Measurements from ENCODE around the gene MVB12B.

MVB12B gene

DNA sequence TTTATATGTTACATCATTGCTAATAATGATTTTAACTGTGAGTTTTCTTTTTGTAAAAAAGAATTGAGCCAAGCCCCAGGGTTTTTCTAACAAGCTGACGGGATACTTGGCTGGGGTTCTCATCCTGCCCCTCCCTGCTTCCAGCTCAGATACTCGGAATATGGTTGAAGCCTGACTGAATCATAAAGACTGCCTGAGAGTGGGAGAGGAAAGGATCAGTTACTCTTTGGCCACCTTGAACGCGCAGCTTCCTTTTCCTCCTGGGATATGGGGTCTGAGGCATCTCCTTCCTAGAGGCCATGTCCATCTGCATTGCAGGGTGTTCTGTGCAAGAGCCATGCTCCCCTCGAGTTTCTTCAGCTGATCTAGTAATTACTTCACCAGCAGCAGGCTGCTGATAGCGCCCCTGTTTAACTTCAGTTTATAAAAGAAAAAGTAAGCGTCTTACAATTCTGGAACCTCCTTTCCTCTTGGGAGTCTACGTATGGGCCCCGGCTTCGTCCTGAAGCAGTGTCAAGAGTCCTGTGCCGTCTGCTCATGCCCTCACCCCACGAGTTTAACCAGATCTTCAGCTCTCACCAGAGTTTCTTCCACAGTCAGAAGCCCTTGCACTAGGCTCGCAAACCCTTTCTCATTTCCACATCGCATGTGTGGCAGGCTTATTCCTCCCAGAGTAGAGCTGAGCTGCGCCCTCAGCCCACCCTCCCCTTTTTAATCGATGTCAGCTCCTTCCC is 130.0 kb downstream of the MVB12B start:
- DNase-seq = no peak

DNA sequence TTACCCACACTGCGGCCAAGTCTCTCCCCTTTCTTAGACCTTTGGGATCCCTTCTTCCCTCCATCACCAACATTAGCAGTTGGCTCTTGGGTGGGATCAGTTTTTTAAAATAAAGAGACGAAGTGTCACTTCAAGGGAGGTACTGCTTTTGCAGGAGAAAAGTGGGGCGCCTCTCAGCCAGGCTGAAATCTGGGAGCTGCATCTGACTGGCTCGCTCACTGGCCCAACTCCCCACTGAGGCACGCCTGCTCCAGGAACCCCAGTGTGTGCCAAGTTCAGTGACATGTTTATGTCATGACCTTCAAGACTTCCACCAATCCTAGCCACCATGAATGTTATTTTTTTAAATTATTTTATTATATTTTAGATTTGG is 130.5 kb downstream of the MVB12B start:
- DNase-seq = no peak

DNA sequence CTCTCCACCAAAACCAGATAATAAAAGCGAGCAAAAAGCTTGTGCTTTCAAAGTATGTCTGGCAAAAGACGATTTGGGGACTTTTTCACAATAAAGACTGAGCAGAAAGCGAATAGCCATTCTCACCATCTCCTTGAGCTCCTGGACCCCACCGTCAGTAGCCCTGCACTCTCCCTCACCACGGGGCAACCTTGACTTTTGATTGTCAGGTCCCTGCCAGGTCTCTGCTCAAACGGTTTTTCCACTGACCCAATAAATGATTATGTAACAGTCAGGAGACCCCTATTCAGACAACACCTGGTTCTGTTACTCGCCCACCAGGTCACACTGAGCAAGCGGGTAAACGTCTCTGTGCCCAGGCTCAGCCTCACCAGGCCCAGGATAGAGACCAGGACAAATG is 131.3 kb downstream of the MVB12B start:
- DNase-seq = no peak

DNA sequence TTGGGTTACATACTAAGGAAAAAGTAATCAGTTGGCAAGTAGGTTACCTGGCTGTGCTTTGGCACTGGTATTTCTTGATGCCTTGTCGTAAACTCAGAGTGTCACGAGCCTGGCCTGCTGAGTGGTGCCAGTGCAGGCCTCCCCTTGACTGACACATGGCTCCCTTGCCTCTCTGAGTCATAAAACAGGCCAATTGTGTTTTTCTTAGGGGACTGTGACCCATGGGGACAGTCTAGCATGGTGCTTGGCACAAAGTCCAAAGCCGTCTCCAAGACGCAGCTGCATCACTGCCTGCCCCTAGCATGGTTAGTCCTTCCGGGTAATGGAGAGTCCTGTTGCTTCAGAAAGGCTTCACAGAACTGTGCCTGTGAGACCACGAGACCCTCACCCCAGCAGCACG is 132.5 kb downstream of the MVB12B start:
- no peak for DNase-seq

DNA sequence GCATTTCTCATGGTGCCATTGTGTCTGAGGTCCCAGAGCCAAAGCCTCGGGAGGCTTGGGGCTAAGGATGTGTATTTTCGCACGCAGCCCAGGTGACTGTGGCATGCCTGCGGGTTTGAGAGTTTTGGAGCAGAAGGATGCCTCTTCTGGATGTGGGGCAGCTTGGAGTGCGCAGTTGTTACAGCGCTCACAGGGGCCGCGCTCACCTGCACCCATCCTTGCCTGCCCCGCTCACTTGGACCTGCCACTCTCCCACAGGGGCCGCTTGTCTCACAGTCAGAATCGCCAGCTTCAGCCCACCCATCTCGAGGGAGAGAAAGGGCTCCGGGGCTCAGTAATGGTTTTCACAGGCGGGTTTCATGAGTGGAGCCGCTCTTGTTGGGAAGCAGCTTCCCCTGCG is 132.9 kb downstream of the MVB12B start:
- no peak for DNase-seq

DNA sequence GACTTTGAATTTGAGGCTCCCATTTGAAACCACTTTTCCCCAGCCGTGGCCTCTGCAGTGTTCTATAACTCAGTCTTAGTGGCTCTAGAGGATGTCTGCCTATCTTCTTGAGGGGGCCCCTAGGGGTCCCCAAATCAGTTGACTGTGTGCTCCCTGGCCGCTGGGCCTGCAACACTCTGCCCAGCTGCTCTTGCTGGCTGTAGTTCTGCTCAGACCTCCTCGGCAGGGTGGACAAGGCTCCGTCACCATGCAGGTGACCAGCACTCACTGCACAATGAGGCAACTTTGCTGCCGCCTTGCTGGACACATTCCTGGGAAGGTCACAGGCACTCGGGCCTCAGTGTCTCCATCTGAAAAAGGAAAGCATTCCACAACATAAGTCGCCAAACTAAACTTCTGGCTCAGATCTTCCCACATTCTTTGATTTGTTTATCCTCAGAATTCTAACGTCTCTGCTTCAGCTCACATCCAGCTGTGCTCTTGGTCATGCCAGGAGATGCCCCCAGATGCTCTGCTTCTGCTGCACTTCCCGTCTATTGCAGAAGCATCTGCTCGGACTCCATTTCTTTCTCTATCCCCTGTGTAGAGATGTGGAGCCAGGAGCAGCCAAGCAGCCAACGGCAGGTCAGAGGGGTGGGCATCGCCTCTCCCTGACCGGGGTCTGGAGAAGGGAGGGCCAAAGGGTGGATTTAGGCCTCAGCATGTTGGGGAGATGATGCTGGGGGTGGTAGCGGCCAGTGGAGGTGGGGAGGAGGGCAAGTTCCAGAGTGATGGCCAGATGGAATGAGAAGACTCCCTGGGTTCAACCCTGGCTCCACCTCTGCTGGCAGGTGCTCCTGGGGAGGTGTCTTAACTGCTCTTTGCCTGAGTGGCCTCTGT is 133.6 kb downstream of the MVB12B start:
- DNase-seq = no peak

DNA sequence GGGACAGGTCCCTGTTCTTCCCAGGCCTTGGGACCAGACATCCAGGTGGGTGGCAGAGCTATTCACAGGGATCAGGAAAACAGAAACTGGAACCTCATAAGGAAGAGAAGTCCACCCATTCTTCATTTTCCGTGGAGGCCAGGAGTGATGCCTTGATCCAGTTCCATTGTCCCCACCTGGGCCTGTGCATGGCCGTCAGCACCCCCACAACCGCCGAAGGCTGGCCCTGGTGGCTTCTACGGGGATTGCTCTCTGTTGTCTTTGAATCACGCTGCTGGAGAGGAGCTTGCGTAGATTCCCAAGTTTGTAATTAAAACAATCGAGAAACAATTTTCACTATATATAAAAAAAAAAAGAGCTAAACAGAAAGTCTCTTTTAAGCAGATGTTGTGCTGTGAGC is 134.4 kb downstream of the MVB12B start:
- DNase-seq = no peak

DNA sequence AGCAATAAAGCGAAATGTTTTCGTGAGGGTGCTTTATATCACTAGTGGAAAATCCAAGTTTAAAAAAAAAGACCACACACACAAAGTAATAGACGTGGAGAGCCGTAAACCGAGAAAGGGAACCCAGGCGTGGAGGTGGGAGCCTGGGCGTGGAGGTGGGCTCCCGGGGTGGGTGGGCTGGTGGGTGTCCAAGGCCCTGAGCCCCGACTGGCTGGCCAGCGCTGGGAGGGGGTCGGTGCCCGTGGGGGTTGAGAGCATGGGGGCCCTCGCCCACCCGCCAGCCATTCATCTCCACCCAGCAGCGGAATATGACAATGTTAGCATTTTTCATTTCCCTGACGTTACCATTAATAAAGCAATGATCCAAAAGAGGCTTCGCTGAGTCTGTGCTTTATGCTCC is 135.0 kb downstream of the MVB12B start:
- no peak for DNase-seq

DNA sequence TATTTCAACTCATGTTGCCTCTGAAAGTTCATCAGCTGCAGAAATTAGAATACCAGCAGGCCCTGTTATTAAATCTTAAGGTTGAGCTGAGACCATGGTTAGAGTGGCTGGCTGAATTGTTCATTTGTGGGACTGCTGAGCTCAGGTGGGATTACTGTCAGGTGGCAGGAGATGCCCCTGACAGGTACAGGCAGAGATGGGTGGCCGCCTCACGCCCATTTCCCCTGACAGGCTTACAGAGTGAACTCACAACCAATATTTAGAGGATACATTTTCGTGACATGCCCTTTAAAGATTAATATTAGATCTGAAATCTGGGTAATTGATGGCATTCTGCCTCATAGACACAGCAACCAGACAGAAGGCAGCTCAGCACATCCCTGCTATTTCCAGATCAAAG is 136.0 kb downstream of the MVB12B start:
- no peak for DNase-seq

DNA sequence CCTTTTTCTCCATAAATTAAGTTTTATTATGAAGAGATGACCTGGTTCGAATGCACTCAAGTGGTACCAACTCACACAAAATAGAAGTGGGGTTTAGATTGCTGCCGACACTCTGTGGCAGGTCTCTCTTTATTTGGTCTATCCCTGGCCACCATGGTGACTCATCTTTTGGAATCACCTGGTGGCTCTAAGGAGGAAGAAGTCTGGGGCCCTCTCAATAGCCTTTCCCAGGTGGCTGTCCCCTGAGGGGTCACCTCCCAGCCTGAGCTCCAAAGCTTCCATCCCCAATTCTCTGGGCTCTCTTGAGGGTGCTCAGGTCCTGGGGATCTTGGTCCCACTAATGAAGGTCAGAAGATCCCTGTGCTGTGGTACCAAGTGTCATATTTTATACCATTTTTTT is 136.8 kb downstream of the MVB12B start:
- no peak for DNase-seq

DNA sequence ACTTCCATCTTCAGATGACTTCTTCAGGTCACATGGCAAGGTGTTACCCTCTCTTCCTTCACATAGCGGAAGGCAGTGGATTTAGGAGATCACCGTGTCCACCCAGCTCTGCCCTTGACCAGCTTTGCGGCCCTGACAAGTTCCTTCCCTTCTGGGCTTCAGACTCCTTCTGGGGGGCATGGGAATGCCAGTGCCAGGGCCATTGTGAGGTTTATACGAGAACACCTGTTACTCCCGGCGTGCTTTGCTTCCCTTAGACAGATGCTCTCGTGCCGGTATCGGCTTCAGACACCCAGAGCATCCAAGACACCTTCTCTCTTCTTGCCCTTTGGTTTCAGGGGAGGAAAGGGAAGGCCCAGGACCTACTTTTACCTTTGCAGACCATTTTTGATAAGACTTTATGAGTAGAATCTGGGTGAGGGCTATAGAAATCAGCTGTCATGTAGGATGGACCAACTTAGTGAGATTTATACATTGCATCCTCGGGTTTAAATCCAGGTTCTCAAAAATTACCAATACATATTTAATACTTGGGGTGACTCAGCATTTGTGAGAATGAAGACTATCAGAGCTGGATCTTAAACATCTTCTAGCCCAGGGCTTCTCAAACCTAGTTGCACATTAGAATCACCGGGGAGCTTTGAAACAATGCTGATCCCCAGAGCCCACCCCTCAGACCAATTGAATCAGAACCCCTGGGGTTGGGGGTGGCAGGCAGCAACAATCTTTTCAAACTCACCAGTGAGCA is 138.2 kb downstream of the MVB12B start:
- DNase-seq = no peak

DNA sequence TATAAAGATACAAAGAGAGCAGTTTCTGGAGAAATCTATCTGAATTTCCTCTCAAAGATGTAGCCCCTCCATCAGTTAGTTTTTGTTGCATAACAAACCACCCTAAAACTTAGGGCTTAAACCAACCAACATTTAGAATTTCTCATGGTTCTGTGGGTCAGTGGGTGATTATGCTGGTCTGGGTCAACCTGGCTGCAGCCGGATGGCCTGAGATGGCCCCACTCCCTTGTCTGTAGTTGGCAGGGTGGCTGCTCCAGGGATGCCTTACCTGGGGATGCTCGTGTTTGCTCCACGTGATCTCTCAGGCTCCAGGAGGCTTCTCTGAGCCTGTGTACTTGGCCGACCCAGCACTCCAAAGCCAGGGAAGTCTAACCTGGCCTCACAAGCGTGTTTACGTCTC is 139.3 kb downstream of the MVB12B start:
- no peak for DNase-seq

DNA sequence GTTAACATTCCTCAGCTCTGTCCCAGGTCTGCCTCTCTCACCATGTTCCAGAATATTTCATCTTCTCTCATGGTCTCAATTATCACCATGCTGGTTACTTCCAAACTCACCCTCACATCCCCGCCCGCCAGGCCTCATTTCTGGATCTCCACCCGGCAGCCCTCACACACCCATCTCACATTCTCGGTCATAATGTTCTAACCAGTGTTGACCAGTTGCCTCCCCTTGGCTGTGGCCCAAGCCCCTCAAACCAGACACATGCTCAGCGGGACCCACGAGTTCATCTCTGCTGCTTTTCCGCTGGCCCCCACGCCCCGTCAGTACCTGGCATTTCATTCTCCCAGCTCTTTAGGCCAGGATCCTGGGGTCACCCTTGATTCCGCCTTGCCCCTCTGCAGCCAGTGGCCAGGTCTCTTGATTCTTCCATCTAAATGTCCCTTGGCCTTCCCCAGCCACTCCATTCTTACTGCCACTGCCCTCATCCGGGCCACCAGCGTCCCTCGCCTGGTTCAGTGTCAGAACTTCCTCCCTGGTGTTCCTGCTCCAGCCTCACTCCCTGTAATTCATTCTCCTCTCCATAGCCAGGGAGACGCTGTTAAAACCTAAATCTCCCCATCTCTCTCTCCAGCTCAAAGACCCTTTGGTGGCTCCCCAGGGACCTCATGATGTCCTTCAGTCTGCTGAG is 141.7 kb downstream of the MVB12B start:
- DNase-seq = no peak

DNA sequence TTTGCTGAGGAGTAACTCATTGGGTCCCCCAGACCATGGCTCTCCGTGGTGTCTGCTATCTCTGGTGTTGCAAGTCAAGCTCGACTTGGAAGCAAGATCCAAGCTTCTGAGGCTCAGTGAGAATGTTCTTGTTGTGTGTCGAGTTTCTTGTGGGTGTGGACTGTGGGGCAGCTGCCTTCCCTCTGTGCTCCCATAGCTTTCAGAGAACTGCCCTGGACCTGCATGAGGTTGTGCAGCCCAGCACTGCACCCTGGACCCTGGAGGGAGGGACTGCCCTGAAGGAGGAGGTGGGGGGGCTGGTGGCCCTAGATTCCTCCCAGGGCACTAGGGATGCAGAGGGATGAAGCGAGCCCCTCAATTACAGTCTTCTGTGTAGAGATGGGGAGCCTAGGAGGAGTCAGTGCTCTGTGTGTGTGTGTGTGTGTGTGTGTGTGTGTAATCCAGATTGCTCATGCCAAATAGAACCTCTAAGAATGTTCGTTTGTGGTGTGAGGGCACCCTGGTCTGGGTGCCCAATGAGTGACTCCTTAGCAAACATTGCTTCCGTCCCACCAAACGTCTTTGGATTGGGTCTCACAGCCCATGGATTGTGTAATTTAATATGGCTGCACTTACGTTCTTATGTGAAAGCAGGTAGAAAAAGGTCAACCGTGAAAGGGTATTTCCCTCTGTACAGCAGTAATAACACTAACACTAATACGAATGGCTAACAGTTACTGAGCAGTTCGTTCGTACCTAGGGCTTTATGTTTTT is 143.8 kb downstream of the MVB12B start:
- DNase-seq = no peak

DNA sequence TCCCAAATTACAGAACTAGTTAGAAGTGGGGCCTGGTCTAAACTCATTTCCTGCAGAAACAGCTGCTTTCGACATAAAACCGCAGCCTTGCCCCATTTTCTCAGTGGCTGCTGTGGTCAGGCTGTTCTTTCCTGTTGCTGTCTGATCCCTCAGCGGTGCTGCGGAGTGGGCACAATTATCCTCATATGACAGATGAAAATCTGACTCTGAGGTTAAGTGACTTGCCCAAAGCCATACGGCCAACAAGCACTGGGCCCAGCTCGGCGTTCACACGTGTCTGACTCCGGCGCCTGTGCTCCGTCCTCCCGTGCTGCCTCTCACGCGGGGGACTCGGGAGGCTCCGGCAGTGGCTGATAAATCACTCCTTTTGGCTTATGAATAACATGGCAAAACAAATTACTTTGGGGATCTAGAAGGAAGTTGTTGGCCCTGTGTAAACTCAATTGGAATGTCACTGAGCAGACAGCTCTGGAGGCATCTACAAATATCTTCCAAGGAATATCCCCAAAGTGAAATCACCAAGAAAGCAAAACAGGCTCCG is 144.5 kb downstream of the MVB12B start:
- no peak for DNase-seq

DNA sequence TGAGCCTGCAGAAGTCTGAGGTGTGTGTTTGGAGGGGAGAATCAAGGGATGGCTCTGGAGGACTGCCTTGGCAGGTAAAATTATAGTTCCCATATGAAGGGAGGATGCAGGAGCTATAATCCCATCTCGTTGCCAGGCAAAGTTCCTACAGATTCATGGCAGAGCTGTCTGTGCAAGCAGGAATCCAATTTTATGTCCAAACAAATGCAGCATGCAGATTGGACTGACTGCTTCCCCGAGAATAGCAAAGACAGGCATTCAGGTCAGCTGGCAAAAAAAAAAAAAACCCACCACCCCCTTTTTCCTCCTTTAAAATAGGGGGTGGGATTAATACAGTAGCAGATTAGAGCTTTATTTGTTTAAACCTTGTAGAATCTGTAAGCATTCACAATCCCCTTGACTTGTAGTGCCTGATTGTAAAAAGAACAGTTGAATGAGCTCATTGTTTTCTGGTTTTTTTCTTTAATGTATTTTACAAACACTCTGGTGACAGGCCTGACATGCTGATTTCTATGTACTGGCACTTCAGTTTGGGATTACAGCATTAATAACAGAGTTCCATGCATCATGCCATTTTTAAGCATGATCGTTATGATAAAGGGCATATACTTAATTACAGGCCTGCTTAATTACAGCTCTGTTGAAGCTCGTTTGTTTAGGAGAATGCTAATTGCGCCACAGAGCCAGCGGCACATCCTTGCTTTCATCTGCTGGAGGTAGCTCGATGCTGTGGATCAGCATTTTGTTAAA is 145.7 kb downstream of the MVB12B start:
- DNase-seq = no peak

DNA sequence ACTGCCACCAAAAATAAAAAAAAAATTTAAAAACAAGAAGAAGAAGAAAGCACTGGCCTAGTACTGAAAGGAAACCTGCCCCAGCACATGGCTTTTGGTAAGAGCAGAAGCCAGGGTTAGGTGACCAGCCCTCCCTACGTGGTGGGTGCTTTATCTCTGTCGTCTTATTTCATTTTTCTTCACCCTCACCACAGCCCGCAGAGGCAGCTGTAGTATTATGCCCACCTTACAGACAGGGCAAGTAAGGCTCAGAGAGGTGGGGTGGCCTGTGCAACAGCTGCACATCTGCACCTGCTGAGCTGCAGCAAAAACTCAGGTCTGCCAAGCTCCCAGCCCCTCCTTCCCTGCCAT is 146.3 kb downstream of the MVB12B start:
- no peak for DNase-seq

DNA sequence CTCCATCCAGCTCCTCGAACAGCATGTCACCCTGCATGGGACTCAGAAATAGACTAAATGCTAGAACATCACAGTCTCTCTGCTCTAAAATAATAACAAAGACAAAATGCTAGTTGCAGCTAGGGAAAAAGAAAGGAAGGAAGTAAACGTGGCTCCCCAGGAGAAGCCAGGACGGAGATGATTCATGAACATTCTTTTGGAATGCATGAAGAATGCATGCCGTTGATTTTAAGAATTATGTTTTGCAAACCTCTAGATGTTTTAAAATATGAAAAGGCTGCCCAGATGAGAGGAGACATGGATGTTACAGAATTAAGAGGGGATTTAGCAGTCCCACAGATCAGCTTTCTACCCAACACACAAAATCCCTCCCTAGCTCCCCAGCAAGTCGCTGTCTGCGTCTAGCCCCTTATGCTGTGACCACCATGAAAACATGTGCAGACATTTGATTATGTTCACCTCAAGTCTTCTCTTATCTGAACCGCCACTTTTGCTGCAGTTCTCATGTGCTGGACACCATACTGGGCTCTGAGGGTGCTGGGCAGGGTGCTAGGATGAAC is 147.7 kb downstream of the MVB12B start:
- no peak for DNase-seq

DNA sequence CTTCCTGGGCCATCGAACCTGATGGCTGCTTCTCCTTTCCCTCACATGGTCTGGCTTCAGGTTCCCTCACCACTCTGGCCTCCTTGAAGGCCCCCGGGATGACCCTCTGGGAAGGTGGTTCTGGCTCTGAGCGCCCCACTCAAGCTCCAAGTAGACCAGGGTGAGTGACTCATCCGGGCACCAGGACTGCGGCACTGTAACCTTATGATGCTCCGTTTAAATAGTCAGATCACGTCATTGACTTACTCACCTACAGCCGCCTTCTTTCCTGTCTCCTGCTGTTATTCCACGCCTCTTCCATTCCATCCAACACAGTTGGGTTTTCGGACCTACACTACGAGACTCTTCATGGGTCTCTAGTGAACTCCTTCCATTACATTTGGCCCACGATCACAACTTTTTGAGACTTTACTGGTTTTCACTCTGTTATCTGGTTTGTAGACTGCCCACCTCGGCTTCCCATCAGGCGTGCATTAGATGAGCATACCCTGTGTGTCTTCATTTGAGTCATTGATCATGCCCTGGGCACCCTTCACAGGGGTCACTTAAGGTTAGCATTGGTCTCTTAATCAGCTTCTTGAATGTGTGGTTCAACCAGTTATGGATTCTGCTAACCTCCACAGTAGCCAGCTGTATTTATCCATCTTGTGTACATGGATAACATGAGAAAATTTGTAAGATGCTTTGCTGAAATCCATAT is 148.3 kb downstream of the MVB12B start:
- DNase-seq = no peak

DNA sequence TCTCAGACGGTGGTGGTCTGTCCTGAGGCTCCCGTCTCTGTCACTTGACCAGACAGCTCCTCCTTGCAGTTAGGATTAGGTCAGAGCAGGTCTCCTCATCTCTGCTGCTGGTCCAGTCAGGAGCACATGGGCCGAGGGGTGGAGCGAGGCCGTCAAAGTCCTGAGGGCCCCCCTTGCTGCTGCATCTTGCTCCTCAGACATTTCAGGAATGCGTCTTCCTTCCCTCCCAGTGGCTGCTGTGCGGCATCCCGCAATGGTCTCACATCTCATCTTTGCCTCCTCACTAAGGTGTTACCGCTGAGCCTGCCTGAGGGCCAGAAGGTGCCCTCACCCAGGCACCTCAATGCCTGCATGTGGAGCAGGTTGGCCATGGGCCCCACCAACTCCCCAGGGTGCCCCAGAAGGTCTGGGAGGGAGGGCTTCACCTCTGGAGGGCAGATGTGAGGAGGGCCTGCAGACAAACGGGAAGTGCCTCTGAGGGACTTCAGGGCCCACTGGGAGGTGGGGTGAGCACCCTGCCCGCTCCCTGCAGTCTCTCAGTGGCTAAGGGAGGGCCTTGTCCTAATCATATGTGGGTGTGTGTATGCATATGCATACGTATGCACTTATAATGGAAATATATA is 149.4 kb downstream of the MVB12B start:
- no peak for DNase-seq
